HepG2 (cell line): ENCODE results near the gene BMF. TPM values are rescaled to one million over a fixed set of nuclear protein-coding genes. Genes with fewer than 3 reads are reported as not detected.

ENCODE experiments used
- ARHGAP35 ChIP-seq: sonication (generic); formaldehyde crosslinking; IDR thresholded peaks from 2 replicates; pipeline ENCODE4 v1.9.0; 2022; ENCODE audit warnings: mild to moderate bottlenecking, inconsistent platforms, moderate library complexity, missing genetic modification reagents, borderline replicate concordance
- FOSL2 ChIP-seq: sonication (generic); formaldehyde crosslinking; IDR thresholded peaks from 2 replicates; pipeline ENCODE4 v1.4.0; 2020; ENCODE audit warnings: missing genetic modification reagents
- GATAD2A ChIP-seq: IDR thresholded peaks from 2 replicates; pipeline ENCODE4 v1.6.1; 2016
- HNF4A ChIP-seq: sonication (generic); formaldehyde crosslinking; IDR thresholded peaks from 2 replicates; pipeline ENCODE4 v1.4.0; 2020; ENCODE audit warnings: missing genetic modification reagents
- KDM4B ChIP-seq: sonication (generic); formaldehyde crosslinking; IDR thresholded peaks from 2 replicates; pipeline ENCODE4 v1.4.0; 2020; ENCODE audit warnings: missing genetic modification reagents
- MED13 ChIP-seq: sonication (generic); formaldehyde crosslinking; IDR thresholded peaks from 2 replicates; pipeline ENCODE4 v1.5.0; 2020; ENCODE audit warnings: missing genetic modification reagents
- NFKB2 ChIP-seq: sonication (generic); formaldehyde crosslinking; IDR thresholded peaks from 2 replicates; pipeline ENCODE4 v1.4.0; 2020; ENCODE audit warnings: missing genetic modification reagents, borderline replicate concordance
- SALL1 ChIP-seq: sonication (generic); formaldehyde crosslinking; IDR thresholded peaks from 2 replicates; pipeline ENCODE4 v1.8.0; 2022; ENCODE audit warnings: mild to moderate bottlenecking, missing genetic modification reagents
- SOX6 ChIP-seq, 2 experiments: fragments of 450-650 bp in 1 of 2; sonication (generic) in 1 of 2; formaldehyde crosslinking in 1 of 2; IDR thresholded peaks; 2 replicates each; pipeline versions ENCODE4 v1.4.0 to v1.6.1; 2017 to 2020; ENCODE audit warnings: antibody characterized with exemption in 1 of 2, mild to moderate bottlenecking in 1 of 2, missing genetic modification reagents in 1 of 2
- STAG1 ChIP-seq: sonication (generic); formaldehyde crosslinking; IDR thresholded peaks from 2 replicates; pipeline ENCODE4 v1.4.0; 2020; ENCODE audit warnings: missing genetic modification reagents
- TBP ChIP-seq: sonication (generic); formaldehyde crosslinking; IDR thresholded peaks from 2 replicates; pipeline ENCODE4 v1.5.0; 2020; ENCODE audit warnings: missing genetic modification reagents
- TEAD3 ChIP-seq: optimal IDR thresholded peaks from 2 replicates; pipeline ENCODE3; 2016; ENCODE audit warnings: borderline replicate concordance
- THAP11 ChIP-seq: IDR thresholded peaks from 2 replicates; pipeline ENCODE4 v1.6.1; 2016; ENCODE audit warnings: missing biosample characterization, missing genetic modification reagents
- ZNF20 ChIP-seq: sonication (generic); formaldehyde crosslinking; IDR thresholded peaks from 2 replicates; pipeline ENCODE4 v1.4.0; 2020; ENCODE audit warnings: mild to moderate bottlenecking, moderate library complexity, missing genetic modification reagents
- ZNF224 ChIP-seq: sonication (generic); formaldehyde crosslinking; IDR thresholded peaks from 2 replicates; pipeline ENCODE4 v1.5.0; 2020; ENCODE audit warnings: mild to moderate bottlenecking, missing genetic modification reagents
- ZNF768 ChIP-seq: sonication (generic); formaldehyde crosslinking; IDR thresholded peaks from 2 replicates; pipeline ENCODE4 v1.4.0; 2020; ENCODE audit warnings: missing genetic modification reagents
- polyA plus RNA-seq, 8 experiments: library from polyadenylated mRNA; depleted of rRNA in 3 of 8; stranded (reverse) in 7 of 8; unstranded in 1 of 8; fragments of >200 nt; fragmentation: Illumina TruSeq in 4 of 8; extraction: Trizol in 4 of 8; gene quantifications; 2 replicates each; pipeline versions ENCODE4 v1.2.1 to v1.2.3, GENCODE V29; 2011 to 2016; ENCODE audit warnings: low read depth in 4 of 8, missing spikeins in 1 of 8, mixed read lengths in 1 of 8; ENCODE audit not compliant: insufficient read depth in 1 of 8
- total RNA-seq, 5 experiments: library from RNA; depleted of rRNA; stranded (reverse); fragments of >200 nt; fragmentation: Illumina TruSeq; extraction: Trizol; gene quantifications; 2 replicates each; pipeline ENCODE4 v1.2.3, GENCODE V29; 2016; ENCODE audit warnings: low read depth in 1 of 5
- TF ChIP-seq, protein P1 (sequence below): sonication (generic); formaldehyde crosslinking; conservative IDR thresholded peaks from 2 replicates; pipeline ENCODE4 v1.8.0; 2022; ENCODE audit warnings: mild to moderate bottlenecking, moderate library complexity, missing genetic modification reagents
- TF ChIP-seq, protein P2 (sequence below): sonication (generic); formaldehyde crosslinking; IDR thresholded peaks from 2 replicates; pipeline ENCODE4 v1.4.0; 2020; ENCODE audit warnings: missing genetic modification reagents, borderline replicate concordance
- TF ChIP-seq, protein P3 (sequence below): sonication (generic); formaldehyde crosslinking; IDR thresholded peaks from 2 replicates; pipeline ENCODE4 v1.5.0; 2020; ENCODE audit warnings: mild to moderate bottlenecking, missing genetic modification reagents, moderate library complexity
- TF ChIP-seq, protein P4 (sequence below): sonication (generic); formaldehyde crosslinking; IDR thresholded peaks from 2 replicates; pipeline ENCODE4 v1.5.0; 2020; ENCODE audit warnings: missing genetic modification reagents, mild to moderate bottlenecking, borderline replicate concordance

BMF gene
- total and polyA plus RNA-seq, 2 of the 13 experiments (the other 11 are each of a cell fraction or from before 2014, with no cell fraction given), result 8.7 to 15.9 TPM

DNA sequence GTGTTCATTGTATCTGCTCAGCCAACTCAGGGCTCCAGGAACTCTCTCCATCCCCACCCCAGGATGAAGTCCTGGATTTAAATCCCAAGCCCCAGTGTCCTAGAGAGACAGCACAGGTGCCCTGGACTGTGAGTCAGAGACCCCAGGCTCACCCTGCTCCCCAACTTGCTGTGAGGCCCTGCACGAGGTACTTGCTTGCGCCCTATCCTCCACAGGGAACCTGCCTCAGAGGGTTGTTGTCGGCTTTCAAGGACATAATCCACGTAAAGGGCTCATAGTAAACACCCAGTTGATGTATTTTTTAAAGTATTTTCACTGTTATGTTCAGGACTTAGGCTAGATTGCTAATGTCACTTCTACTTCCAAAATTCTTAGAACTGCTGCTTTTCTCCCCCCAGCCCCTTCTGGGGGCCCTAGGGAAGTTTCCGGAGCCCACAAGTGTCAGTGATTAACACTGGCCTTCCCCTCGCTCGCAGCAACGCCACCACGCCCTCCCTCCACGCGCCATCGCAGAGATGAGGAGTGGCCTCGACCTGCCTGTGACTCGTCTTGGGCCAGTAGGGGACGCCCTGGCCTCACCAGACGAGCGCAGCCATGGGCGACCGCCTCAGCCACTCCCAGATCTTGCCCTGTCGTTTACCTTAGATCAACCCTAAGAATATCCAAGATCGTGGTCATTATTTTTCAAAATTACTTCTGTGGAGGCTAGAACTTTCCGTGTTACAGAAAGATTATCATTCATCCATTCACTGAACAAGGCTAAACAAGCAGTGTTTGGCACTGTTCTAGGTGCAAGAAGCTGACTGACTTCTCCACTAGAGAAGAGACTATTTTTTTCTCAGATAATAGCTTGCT is 63.7 kb downstream of the BMF start (continued):
- TF ChIP-seq ZNF768 (CRISPR knock-in tag) (no peak; the same call in 1 of the 2 replicates), GATAD2A (CRISPR knock-in tag) (peak; percentile 73), TEAD3 (peak; percentile 55), HNF4A (CRISPR knock-in tag) (0 out of 2 replicates have a peak, but pooled peaks have one; percentile 18), SOX6 (IDR thresholded peaks at IDR 0.05) (no peak), SOX6 (CRISPR knock-in tag; IDR thresholded peaks at IDR 0.05) (peak; percentile 67), ZNF20 (CRISPR knock-in tag) (no peak), ZNF224 (CRISPR knock-in tag) (peak; percentile 72; the same call in 1 of the 2 replicates), MED13 (CRISPR knock-in tag) (no peak), ARHGAP35 (CRISPR knock-in tag) (no peak), STAG1 (CRISPR knock-in tag) (peak; percentile 99), NFKB2 (CRISPR knock-in tag) (peak; percentile 43; the same call in 1 of the 2 replicates), TBP (no peak), THAP11 (CRISPR knock-in tag) (peak; percentile 86), FOSL2 (CRISPR knock-in tag) (peak; percentile 65), SALL1 (peak; percentile 73), KDM4B (CRISPR knock-in tag) (0 out of 2 replicates have a peak, but pooled peaks have one; percentile 40)
- TF ChIP-seq, protein P1, sequence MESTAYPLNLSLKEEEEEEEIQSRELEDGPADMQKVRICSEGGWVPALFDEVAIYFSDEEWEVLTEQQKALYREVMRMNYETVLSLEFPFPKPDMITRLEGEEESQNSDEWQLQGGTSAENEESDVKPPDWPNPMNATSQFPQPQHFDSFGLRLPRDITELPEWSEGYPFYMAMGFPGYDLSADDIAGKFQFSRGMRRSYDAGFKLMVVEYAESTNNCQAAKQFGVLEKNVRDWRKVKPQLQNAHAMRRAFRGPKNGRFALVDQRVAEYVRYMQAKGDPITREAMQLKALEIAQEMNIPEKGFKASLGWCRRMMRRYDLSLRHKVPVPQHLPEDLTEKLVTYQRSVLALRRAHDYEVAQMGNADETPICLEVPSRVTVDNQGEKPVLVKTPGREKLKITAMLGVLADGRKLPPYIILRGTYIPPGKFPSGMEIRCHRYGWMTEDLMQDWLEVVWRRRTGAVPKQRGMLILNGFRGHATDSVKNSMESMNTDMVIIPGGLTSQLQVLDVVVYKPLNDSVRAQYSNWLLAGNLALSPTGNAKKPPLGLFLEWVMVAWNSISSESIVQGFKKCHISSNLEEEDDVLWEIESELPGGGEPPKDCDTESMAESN, result no peak
- TF ChIP-seq, protein P2, sequence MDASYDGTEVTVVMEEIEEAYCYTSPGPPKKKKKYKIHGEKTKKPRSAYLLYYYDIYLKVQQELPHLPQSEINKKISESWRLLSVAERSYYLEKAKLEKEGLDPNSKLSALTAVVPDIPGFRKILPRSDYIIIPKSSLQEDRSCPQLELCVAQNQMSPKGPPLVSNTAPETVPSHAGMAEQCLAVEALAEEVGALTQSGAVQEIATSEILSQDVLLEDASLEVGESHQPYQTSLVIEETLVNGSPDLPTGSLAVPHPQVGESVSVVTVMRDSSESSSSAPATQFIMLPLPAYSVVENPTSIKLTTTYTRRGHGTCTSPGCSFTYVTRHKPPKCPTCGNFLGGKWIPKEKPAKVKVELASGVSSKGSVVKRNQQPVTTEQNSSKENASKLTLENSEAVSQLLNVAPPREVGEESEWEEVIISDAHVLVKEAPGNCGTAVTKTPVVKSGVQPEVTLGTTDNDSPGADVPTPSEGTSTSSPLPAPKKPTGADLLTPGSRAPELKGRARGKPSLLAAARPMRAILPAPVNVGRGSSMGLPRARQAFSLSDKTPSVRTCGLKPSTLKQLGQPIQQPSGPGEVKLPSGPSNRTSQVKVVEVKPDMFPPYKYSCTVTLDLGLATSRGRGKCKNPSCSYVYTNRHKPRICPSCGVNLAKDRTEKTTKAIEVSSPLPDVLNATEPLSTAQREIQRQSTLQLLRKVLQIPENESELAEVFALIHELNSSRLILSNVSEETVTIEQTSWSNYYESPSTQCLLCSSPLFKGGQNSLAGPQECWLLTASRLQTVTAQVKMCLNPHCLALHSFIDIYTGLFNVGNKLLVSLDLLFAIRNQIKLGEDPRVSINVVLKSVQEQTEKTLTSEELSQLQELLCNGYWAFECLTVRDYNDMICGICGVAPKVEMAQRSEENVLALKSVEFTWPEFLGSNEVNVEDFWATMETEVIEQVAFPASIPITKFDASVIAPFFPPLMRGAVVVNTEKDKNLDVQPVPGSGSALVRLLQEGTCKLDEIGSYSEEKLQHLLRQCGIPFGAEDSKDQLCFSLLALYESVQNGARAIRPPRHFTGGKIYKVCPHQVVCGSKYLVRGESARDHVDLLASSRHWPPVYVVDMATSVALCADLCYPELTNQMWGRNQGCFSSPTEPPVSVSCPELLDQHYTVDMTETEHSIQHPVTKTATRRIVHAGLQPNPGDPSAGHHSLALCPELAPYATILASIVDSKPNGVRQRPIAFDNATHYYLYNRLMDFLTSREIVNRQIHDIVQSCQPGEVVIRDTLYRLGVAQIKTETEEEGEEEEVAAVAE, result peak; percentile 52; the same call in 1 of the 2 replicates
- TF ChIP-seq, protein P3, sequence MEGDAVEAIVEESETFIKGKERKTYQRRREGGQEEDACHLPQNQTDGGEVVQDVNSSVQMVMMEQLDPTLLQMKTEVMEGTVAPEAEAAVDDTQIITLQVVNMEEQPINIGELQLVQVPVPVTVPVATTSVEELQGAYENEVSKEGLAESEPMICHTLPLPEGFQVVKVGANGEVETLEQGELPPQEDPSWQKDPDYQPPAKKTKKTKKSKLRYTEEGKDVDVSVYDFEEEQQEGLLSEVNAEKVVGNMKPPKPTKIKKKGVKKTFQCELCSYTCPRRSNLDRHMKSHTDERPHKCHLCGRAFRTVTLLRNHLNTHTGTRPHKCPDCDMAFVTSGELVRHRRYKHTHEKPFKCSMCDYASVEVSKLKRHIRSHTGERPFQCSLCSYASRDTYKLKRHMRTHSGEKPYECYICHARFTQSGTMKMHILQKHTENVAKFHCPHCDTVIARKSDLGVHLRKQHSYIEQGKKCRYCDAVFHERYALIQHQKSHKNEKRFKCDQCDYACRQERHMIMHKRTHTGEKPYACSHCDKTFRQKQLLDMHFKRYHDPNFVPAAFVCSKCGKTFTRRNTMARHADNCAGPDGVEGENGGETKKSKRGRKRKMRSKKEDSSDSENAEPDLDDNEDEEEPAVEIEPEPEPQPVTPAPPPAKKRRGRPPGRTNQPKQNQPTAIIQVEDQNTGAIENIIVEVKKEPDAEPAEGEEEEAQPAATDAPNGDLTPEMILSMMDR (CRISPR knock-in tag), result peak; percentile 99
- TF ChIP-seq, protein P4, sequence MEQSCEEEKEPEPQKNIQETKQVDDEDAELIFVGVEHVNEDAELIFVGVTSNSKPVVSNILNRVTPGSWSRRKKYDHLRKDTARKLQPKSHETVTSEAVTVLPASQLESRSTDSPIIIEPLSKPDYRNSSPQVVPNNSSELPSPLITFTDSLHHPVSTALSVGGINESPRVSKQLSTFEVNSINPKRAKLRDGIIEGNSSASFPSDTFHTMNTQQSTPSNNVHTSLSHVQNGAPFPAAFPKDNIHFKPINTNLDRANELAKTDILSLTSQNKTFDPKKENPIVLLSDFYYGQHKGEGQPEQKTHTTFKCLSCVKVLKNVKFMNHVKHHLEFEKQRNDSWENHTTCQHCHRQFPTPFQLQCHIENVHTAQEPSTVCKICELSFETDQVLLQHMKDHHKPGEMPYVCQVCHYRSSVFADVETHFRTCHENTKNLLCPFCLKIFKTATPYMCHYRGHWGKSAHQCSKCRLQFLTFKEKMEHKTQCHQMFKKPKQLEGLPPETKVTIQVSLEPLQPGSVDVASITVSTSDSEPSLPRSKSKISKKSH (CRISPR knock-in tag), result peak; percentile 65; the same call in 1 of the 2 replicates
